ENCODE data around the gene CMSS1. TPM values are rescaled to one million over a fixed set of nuclear protein-coding genes. Genes with fewer than 3 reads are reported as not detected.

The CMSS1 gene
- total RNA-seq, 2 donors from 2014 or later = 88.5 to 101 TPM

- ATAC-seq (replicated peaks in 1 of 2) (peak; percentile 18 to 47), DNase-seq (no peak)
- Mint-ChIP-seq H3K36me3 (ENCODE audit: insufficient read depth in 2 of 2) (peaks cover 0 to 1% of the 10 kb centered on the region in 2 donors), H3K4me3 (no peak overlapping the region), H3K27me3 (ENCODE audit: low read depth) (no peaks in the 10 kb centered on the region), H3K27ac (no peak overlapping the region), H3K4me1 (ENCODE audit: low read depth) (peaks cover 28% of the 10 kb centered on the region), H3K9me3 (no peaks in the 10 kb centered on the region)
Observed at GRCh38 chr3:99965077-99965476, 147.4 kb downstream of the CMSS1 start.

- no peak for ATAC-seq (replicated peaks in 1 of 2)
- H3K4me1 Mint-ChIP-seq (ENCODE audit: low read depth) = peaks cover 36% of the 10 kb centered on the region
- peaks cover 0 to 1% of the 10 kb centered on the region in 2 donors for H3K36me3 Mint-ChIP-seq (ENCODE audit: insufficient read depth in 2 of 2)
- no peak overlapping the region for H3K4me3 Mint-ChIP-seq
- no peaks in the 10 kb centered on the region for H3K9me3 Mint-ChIP-seq
- DNase-seq = no peak
- no peak overlapping the region for H3K27ac Mint-ChIP-seq
- H3K27me3 Mint-ChIP-seq (ENCODE audit: low read depth) = no peaks in the 10 kb centered on the region
Observed at GRCh38 chr3:99965681-99966408, 148.2 kb downstream of the CMSS1 start.

- Mint-ChIP-seq H3K4me1 (ENCODE audit: low read depth) (peaks cover 36% of the 10 kb centered on the region), H3K9me3 (no peaks in the 10 kb centered on the region), H3K36me3 (ENCODE audit: insufficient read depth in 2 of 2) (peaks cover 0 to 1% of the 10 kb centered on the region in 2 donors), H3K4me3 (no peak overlapping the region), H3K27me3 (ENCODE audit: low read depth) (no peaks in the 10 kb centered on the region), H3K27ac (no peak overlapping the region)
- no peak for ATAC-seq (replicated peaks in 1 of 2)
- no peak for DNase-seq
Observed at GRCh38 chr3:99966662-99967416, 149.2 kb downstream of the CMSS1 start.

- H3K4me3 Mint-ChIP-seq = no peak overlapping the region
- H3K27me3 Mint-ChIP-seq (ENCODE audit: low read depth) = no peaks in the 10 kb centered on the region
- no peaks in the 10 kb centered on the region for H3K9me3 Mint-ChIP-seq
- DNase-seq (no peak), ATAC-seq (replicated peaks in 1 of 2) (no peak)
- no peak overlapping the region for H3K27ac Mint-ChIP-seq
- H3K4me1 Mint-ChIP-seq (ENCODE audit: low read depth) = peaks cover 36% of the 10 kb centered on the region
- peaks cover 0 to 1% of the 10 kb centered on the region in 2 donors for H3K36me3 Mint-ChIP-seq (ENCODE audit: insufficient read depth in 2 of 2)
Observed at GRCh38 chr3:99967796-99968195, 150.1 kb downstream of the CMSS1 start.

- Mint-ChIP-seq H3K4me1 (ENCODE audit: low read depth) (peaks cover 36% of the 10 kb centered on the region), H3K9me3 (no peaks in the 10 kb centered on the region), H3K27ac (peak overlapping the region; percentile 89), H3K27me3 (ENCODE audit: low read depth) (no peaks in the 10 kb centered on the region), H3K36me3 (ENCODE audit: insufficient read depth in 2 of 2) (peaks cover 0 to 1% of the 10 kb centered on the region in 2 donors), H3K4me3 (peak overlapping the region in 1 of 2 donors; percentile 69)
- ATAC-seq (replicated peaks in 1 of 2) = peak; percentile 59 to 78
- DNase-seq = peak in 1 of 2 donors; percentile 1
Observed at GRCh38 chr3:99969136-99969535, 151.5 kb downstream of the CMSS1 start.

GRCh38 chr3:99970198-99970597 lies 152.5 kb downstream of the CMSS1 start:
- peaks cover 0 to 2% of the 10 kb centered on the region in 2 donors for H3K9me3 Mint-ChIP-seq
- H3K27ac Mint-ChIP-seq = no peak overlapping the region
- no peaks in the 10 kb centered on the region for H3K27me3 Mint-ChIP-seq (ENCODE audit: low read depth)
- H3K4me1 Mint-ChIP-seq (ENCODE audit: low read depth) = peaks cover 28% of the 10 kb centered on the region
- H3K4me3 Mint-ChIP-seq = peak overlapping the region in 1 of 2 donors; percentile 10
- ATAC-seq (replicated peaks in 1 of 2) (peak; percentile 79 to 87), DNase-seq (peak; percentile 3 to 4)
- H3K36me3 Mint-ChIP-seq (ENCODE audit: insufficient read depth in 2 of 2) = no peaks in the 10 kb centered on the region

GRCh38 chr3:99971761-99972160 lies 154.1 kb downstream of the CMSS1 start:
- Mint-ChIP-seq H3K4me1 (ENCODE audit: low read depth) (peaks cover 26% of the 10 kb centered on the region), H3K27ac (no peak overlapping the region), H3K4me3 (no peak overlapping the region), H3K36me3 (ENCODE audit: insufficient read depth in 2 of 2) (no peaks in the 10 kb centered on the region), H3K9me3 (peaks cover 0 to 2% of the 10 kb centered on the region in 2 donors), H3K27me3 (ENCODE audit: low read depth) (no peaks in the 10 kb centered on the region)
- ATAC-seq (replicated peaks in 1 of 2) (no peak), DNase-seq (no peak)

- Mint-ChIP-seq H3K27ac (no peak overlapping the region), H3K4me3 (no peak overlapping the region), H3K4me1 (ENCODE audit: low read depth) (peaks cover 26% of the 10 kb centered on the region), H3K9me3 (peaks cover 4% of the 10 kb centered on the region in 2 donors), H3K36me3 (ENCODE audit: insufficient read depth in 2 of 2) (peaks cover 3 to 4% of the 10 kb centered on the region in 2 donors), H3K27me3 (ENCODE audit: low read depth) (no peaks in the 10 kb centered on the region)
- no peak for ATAC-seq (replicated peaks in 1 of 2)
- no peak for DNase-seq
Observed at GRCh38 chr3:99972380-99973104, 154.9 kb downstream of the CMSS1 start.

GRCh38 chr3:99974989-99975388 lies 157.3 kb downstream of the CMSS1 start:
- Mint-ChIP-seq H3K27me3 (ENCODE audit: low read depth) (no peaks in the 10 kb centered on the region), H3K4me3 (no peak overlapping the region), H3K4me1 (ENCODE audit: low read depth) (peaks cover 9% of the 10 kb centered on the region), H3K9me3 (peaks cover 4% of the 10 kb centered on the region in 2 donors), H3K27ac (no peak overlapping the region), H3K36me3 (ENCODE audit: insufficient read depth in 2 of 2) (peaks cover 3 to 4% of the 10 kb centered on the region in 2 donors)
- DNase-seq (no peak), ATAC-seq (replicated peaks in 1 of 2) (no peak)

GRCh38 chr3:99976584-99976983 lies 158.9 kb downstream of the CMSS1 start:
- H3K27me3 Mint-ChIP-seq (ENCODE audit: low read depth) = no peaks in the 10 kb centered on the region
- DNase-seq = no peak
- ATAC-seq (replicated peaks in 1 of 2) = no peak
- no peaks in the 10 kb centered on the region for H3K4me1 Mint-ChIP-seq (ENCODE audit: low read depth)
- no peak overlapping the region for H3K4me3 Mint-ChIP-seq
- H3K27ac Mint-ChIP-seq = no peak overlapping the region
- peaks cover 4% of the 10 kb centered on the region in 2 donors for H3K9me3 Mint-ChIP-seq
- H3K36me3 Mint-ChIP-seq (ENCODE audit: insufficient read depth in 2 of 2) = peaks cover 3 to 4% of the 10 kb centered on the region in 2 donors

GRCh38 chr3:99978221-99978620 lies 160.6 kb downstream of the CMSS1 start:
- H3K4me3 Mint-ChIP-seq = no peak overlapping the region
- no peaks in the 10 kb centered on the region for H3K4me1 Mint-ChIP-seq (ENCODE audit: low read depth)
- H3K27me3 Mint-ChIP-seq (ENCODE audit: low read depth) = no peaks in the 10 kb centered on the region

GRCh38 chr3:99980606-99981005 lies 162.9 kb downstream of the CMSS1 start:
- peaks cover 3 to 4% of the 10 kb centered on the region in 2 donors for H3K36me3 Mint-ChIP-seq (ENCODE audit: insufficient read depth in 2 of 2)
- peaks cover 3 to 4% of the 10 kb centered on the region in 2 donors for H3K9me3 Mint-ChIP-seq
- no peak overlapping the region for H3K27ac Mint-ChIP-seq
- no peaks in the 10 kb centered on the region for H3K27me3 Mint-ChIP-seq (ENCODE audit: low read depth)
- ATAC-seq (replicated peaks in 1 of 2) (no peak), DNase-seq (no peak)
- no peak overlapping the region for H3K4me3 Mint-ChIP-seq
- H3K4me1 Mint-ChIP-seq (ENCODE audit: low read depth) = no peaks in the 10 kb centered on the region

More at GRCh38 chr3:99978221-99978620, 160.6 kb downstream of the CMSS1 start:
- Mint-ChIP-seq H3K36me3 (ENCODE audit: insufficient read depth in 2 of 2) (peaks cover 3 to 4% of the 10 kb centered on the region in 2 donors), H3K27ac (no peak overlapping the region), H3K9me3 (peaks cover 4% of the 10 kb centered on the region in 2 donors)
- DNase-seq = no peak
- no peak for ATAC-seq (replicated peaks in 1 of 2)

GRCh38 chr3:99981138-99981537 lies 163.5 kb downstream of the CMSS1 start:
- Mint-ChIP-seq H3K9me3 (peaks cover 3 to 4% of the 10 kb centered on the region in 2 donors), H3K4me3 (no peak overlapping the region), H3K4me1 (ENCODE audit: low read depth) (no peaks in the 10 kb centered on the region), H3K36me3 (ENCODE audit: insufficient read depth in 2 of 2) (peaks cover 3 to 4% of the 10 kb centered on the region in 2 donors), H3K27me3 (ENCODE audit: low read depth) (no peaks in the 10 kb centered on the region), H3K27ac (no peak overlapping the region)
- no peak for DNase-seq
- ATAC-seq (replicated peaks in 1 of 2) = no peak
